Activated naive CD8-positive, alpha-beta T cell treated with anti-CD3 and anti-CD28 coated beads, Interleukin-2, amount 50 U/mL, for 24 hours (primary cell): Measurements from ENCODE around the gene AKNA.
"Not testable (repeated sequence)": the region's sequence is repeated elsewhere in the genome, so short reads cannot be mapped to it uniquely, and the experiment has no call there.

Experiments
- ATAC-seq: fragments of 150-1000 bp; cut with Tn5 transposase; one replicate; pipeline ENCODE4 v1.10.0; 2021
- DNase-seq: peaks from one replicate; pipeline ENCODE4 v3.0.0; 2021
- H3K27ac Mint-ChIP-seq: one replicate; pipeline ENCODE4 v1.8.0; 2021; ENCODE audit warnings: mild to moderate bottlenecking, mixed read lengths
- H3K27me3 Mint-ChIP-seq: one replicate; pipeline ENCODE4 v1.8.0; 2021; ENCODE audit warnings: mixed read lengths
- H3K36me3 Mint-ChIP-seq: one replicate; pipeline ENCODE4 v1.8.0; 2021; ENCODE audit warnings: low read depth, mixed read lengths
- H3K4me1 Mint-ChIP-seq: one replicate; pipeline ENCODE4 v1.8.0; 2021; ENCODE audit warnings: mixed read lengths
- H3K4me3 Mint-ChIP-seq: one replicate; pipeline ENCODE4 v1.8.0; 2021; ENCODE audit warnings: mild to moderate bottlenecking, moderate library complexity, mixed read lengths
- H3K9me3 Mint-ChIP-seq: one replicate; pipeline ENCODE4 v1.8.0; 2021; ENCODE audit warnings: mixed read lengths

The AKNA gene

DNA sequence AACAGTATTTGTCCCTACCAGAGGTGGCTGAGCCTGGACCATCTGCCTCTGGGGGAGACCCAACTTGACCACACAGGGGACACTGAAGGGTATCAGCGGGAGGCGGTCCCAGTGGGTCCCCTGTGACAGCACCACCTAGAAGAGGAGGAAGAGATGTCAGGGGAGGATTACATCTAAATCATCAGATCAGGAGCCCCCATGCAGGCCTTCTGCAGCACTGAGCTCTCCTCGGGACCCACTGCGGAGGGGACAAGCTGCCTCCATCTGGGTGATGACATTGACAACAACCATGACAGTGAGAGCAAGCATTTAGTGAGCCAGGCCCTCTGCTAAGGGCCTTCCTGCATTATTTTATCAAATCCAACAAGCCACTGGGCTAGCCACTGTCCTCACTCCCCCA is 45.8 kb downstream of the AKNA start:
- Mint-ChIP-seq H3K27ac (peak overlapping the region; percentile 10), H3K27me3 (no peaks in the 10 kb centered on the region), H3K36me3 (peaks cover 75% of the 10 kb centered on the region), H3K9me3 (no peaks in the 10 kb centered on the region), H3K4me3 (no peak overlapping the region), H3K4me1 (peaks cover 26% of the 10 kb centered on the region)
- DNase-seq (no peak), ATAC-seq (no peak)

DNA sequence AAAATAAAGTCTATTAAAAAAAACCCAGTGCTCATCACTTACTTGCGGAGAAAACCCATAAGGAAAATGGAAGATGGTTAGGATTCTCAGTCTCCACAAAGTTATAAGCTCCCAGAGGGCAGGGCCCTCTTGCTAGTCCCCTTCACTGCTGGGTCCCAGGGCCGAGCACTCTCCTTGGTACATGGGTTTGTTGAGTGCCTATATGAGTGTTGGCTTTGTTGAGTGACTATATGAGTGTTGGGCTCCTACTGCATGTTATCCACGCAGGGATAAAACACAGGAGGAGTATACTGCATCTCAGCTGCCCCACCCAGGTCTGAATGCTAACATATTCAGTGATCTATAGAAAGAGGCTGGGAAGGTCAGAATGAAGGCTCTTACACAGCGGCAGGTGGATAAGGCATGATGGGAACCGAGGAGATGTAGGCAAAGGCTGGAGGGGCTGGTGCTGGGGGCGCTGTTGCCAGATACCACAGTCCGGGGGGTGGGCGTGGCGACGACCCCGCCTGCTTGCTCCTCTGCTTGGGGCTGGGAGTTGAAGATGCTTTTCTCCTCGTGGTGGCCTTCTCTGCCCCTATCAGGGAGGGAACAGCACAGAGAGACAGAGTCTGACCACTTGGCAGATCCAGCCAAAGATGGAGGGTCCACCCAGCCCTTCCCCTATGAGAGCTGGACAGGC is 46.5 kb downstream of the AKNA start:
- Mint-ChIP-seq H3K4me1 (peaks cover 19% of the 10 kb centered on the region), H3K36me3 (peaks cover 74% of the 10 kb centered on the region), H3K4me3 (no peak overlapping the region), H3K27me3 (no peaks in the 10 kb centered on the region), H3K27ac (peak overlapping the region; percentile 66), H3K9me3 (no peaks in the 10 kb centered on the region)
- ATAC-seq: no peak
- no peak for DNase-seq

DNA sequence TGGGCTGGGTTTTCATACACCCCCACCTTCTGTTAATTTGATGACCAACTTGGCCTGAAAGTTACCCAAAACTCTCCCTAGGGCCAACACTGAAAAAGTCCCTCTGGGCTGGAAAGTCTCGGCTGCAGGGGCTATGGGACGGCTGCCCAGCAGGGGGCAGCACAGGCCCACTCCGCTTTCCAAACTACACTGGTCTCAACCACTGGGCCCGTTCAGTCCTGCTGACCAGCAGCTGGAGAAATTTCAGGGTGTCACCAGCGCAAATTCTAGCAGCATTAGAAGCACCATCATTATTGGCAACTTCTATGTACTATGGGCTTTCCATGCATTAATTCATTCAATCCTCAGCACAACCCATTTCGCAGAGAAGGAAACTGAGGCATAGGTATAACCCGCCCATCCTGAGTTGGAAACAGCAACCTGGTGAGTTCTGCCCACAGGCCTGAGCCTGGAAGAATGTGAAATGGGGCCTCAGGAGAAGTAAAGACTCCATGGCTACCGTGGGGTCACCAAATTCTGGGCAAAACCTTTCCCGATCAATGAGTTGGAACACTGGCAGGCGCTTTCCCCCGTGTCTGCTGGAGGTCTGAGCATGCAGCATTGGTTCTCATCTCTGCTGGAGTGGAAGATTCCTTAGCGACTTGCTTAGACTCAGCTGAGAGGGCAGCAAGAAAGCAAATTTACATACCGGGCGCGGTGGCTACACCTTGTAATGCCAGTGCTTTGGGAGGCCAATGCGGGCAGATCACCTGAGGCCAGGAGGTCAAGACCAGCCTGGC is 48.5 kb downstream of the AKNA start:
- no peak overlapping the region for H3K4me3 Mint-ChIP-seq
- peak; percentile 63 for ATAC-seq
- H3K9me3 Mint-ChIP-seq: peaks cover 4% of the 10 kb centered on the region
- H3K4me1 Mint-ChIP-seq: peaks cover 15% of the 10 kb centered on the region
- peak; percentile 75 for DNase-seq
- H3K27ac Mint-ChIP-seq: peak overlapping the region; percentile 31
- no peaks in the 10 kb centered on the region for H3K27me3 Mint-ChIP-seq
- H3K36me3 Mint-ChIP-seq: peaks cover 75% of the 10 kb centered on the region

DNA sequence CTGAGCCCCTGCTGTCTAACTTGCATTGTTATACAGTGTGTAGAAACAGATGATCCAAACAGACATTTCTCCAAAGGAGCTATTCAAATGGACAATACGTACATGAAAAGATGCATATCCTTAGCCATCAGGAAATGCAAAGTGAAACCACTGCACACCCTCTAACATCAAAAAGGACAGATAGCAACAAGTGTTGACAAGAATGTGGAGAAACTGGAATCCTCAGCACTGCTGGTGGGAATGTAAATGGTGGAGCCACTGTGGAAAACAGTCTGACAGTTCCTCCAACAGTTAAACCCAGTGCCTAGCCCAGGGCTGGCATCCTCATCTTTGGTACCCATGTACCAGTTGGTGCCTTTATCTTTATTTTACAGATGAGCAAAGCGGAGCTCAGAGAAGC is 49.6 kb downstream of the AKNA start:
- Mint-ChIP-seq H3K27ac (peak overlapping the region; percentile 40), H3K27me3 (no peaks in the 10 kb centered on the region), H3K36me3 (peaks cover 65% of the 10 kb centered on the region), H3K4me1 (peaks cover 15% of the 10 kb centered on the region), H3K4me3 (no peak overlapping the region), H3K9me3 (peaks cover 4% of the 10 kb centered on the region)
- ATAC-seq: no peak
- no peak for DNase-seq

DNA sequence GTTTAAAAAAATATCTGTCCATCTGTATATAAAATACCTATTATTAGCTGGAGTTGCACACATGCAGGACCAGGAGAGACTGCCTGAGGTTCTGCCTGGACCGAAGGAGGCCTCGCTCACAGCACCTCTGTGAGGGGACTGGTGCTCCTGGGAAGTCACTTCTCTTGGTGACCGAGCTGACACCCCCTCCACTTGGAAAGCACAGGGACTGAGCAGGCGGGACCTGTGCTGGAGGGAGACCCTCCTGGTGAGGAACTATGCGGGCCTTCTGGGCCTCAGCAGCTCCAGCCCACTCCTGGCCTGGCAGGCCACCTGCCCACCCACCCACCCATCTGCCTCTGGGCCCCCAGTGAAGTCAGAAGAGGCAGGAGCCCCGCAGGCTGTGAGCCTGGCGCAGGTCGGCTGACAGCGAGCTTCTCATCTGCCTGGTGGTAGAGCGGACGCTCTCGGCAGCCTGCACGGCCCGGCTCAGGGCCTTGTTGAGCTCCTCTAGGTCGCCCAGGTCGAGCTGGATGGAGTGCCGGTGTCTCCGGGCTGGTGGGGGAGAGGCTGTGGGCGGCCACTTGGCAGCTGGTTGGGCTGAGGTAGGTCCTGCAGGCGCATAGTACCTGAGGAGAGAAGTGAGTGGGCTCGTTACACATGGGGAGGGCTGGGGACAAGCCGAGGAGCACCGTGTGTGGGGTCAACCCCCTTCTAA is 50.9 kb downstream of the AKNA start:
- H3K36me3 Mint-ChIP-seq: peaks cover 57% of the 10 kb centered on the region
- ATAC-seq: no peak

DNA sequence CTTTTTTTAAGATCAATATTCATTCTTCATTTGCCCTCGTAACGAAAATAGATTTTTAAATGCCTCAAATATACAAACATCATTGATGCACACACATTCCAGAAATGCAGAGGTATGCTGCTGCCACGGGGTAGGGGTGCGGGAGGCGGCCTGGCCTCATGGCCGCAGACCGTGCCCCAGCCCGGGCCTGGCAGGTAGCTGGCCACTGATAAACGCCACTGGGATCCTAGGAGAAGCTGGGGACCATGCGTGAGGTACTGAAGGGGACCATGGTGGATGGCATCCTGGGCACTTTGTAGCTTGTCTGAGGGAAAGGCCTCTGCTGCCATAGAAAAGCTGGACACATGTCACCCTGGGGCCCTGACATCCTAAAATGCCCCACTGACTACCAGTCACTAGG is 51.6 kb downstream of the AKNA start:
- no peak overlapping the region for H3K27ac Mint-ChIP-seq
- H3K4me1 Mint-ChIP-seq: peaks cover 18% of the 10 kb centered on the region
- no peaks in the 10 kb centered on the region for H3K27me3 Mint-ChIP-seq
- peaks cover 4% of the 10 kb centered on the region for H3K9me3 Mint-ChIP-seq
- no peak for ATAC-seq
- no peak for DNase-seq
- H3K4me3 Mint-ChIP-seq: no peak overlapping the region
- H3K36me3 Mint-ChIP-seq: peaks cover 50% of the 10 kb centered on the region

More for the DNA sequence above, 50.9 kb downstream of the AKNA start:
- Mint-ChIP-seq H3K9me3 (peaks cover 4% of the 10 kb centered on the region), H3K27ac (no peak overlapping the region), H3K4me3 (no peak overlapping the region), H3K4me1 (peaks cover 15% of the 10 kb centered on the region), H3K27me3 (no peaks in the 10 kb centered on the region)
- no peak for DNase-seq

DNA sequence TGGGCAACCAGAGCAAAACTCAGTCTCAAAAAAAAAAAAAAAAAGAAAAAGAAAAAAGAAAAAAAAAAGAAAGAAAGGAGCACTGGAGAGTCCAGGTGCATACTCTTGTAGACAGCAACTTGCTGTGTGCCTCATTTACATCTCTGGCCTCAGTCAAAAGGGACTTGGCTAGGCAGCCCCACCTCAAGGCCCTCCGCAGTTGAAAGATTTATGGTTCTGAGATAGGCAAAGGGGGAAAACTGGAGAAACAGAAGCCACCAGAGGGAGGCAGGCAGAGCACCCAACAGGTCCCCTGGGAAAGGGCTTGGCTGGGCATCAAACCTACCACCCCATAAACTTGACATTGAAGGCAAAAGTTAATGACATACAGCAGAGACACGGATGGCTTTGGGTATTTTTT is 52.0 kb downstream of the AKNA start:
- DNase-seq (no peak), ATAC-seq (no peak)
- no peak overlapping the region for H3K27ac Mint-ChIP-seq
- peaks cover 4% of the 10 kb centered on the region for H3K9me3 Mint-ChIP-seq
- no peaks in the 10 kb centered on the region for H3K27me3 Mint-ChIP-seq
- peaks cover 22% of the 10 kb centered on the region for H3K4me1 Mint-ChIP-seq
- peaks cover 46% of the 10 kb centered on the region for H3K36me3 Mint-ChIP-seq
- H3K4me3 Mint-ChIP-seq: no peak overlapping the region

DNA sequence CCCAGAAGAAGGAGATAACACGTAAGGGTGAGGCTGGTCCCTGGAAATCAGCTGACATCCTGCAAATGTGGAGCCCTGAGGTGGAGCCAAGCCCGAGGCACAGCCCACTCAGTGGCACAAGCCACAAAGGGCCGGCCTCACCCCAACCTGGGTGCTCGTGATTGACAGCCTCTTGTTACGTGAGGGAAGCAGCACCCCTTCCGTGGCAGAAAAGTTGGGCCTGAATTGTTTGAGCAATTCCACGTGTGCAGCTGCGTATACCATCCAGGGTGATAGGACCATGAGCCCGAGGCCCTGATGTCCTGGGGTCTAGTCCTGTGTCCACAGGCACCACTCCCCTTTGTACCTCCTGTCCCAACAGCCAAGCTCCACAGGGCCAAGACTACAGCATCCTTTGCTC is 53.3 kb downstream of the AKNA start:
- no peaks in the 10 kb centered on the region for H3K27me3 Mint-ChIP-seq
- H3K27ac Mint-ChIP-seq: no peak overlapping the region
- H3K9me3 Mint-ChIP-seq: peaks cover 4% of the 10 kb centered on the region
- peaks cover 16% of the 10 kb centered on the region for H3K4me1 Mint-ChIP-seq
- DNase-seq (no peak), ATAC-seq (no peak)
- H3K36me3 Mint-ChIP-seq: peaks cover 38% of the 10 kb centered on the region
- H3K4me3 Mint-ChIP-seq: no peak overlapping the region

DNA sequence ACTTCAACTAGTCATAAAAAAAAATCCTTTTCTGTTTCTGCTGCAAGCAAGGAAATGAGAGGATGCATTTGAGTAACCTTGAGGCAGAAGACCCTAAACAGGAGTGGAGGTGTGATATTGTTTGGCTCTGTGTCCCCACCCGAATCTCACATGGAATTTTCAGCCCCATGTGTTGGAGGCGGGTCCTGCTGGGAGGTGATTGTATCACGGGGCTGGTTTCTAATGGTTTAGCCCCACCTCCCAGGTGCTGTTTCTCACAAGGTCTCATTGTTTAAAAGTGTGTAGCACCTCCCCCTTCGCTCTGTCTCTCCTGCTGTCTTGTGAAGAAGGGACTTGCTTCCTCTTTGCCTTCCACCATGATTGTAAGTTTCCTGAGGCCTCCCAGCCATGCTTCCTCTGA is 54.1 kb downstream of the AKNA start:
- not testable (repeated sequence) for H3K27me3 Mint-ChIP-seq, DNase-seq, H3K27ac Mint-ChIP-seq, H3K9me3 Mint-ChIP-seq, H3K4me3 Mint-ChIP-seq, H3K4me1 Mint-ChIP-seq, ATAC-seq
- H3K36me3 Mint-ChIP-seq: peaks cover 33% of the 10 kb centered on the region

DNA sequence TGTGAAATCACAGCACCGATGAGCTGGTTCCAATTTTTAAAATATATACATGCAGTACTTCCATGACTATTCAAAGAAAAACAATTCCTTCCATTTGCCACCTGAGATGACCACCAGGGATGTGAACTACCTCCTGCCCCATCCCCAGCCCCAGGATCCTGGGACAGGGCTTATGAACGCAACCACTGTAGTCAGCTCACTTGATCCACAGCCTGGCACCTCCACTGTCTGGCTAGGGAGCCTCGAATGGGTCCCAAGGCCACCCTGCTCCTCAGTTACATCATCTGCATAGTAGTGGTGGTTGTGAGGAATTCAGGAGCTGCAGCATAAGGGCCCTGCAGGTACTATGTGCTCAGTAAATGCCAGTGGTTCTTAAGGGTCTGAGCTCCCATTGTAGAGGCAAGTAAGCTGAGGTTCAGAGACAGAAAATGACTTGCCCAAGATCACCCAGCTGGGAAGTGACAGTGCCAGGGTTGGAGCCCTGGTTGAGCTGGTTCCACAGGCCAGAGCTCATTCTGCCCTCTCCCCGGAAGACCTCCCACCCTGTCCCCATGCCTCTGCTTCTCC is 55.2 kb downstream of the AKNA start:
- not testable (repeated sequence) for H3K9me3 Mint-ChIP-seq, H3K4me3 Mint-ChIP-seq, H3K27me3 Mint-ChIP-seq, DNase-seq, H3K4me1 Mint-ChIP-seq, ATAC-seq
- Mint-ChIP-seq H3K27ac (peak overlapping the region; percentile 7), H3K36me3 (peaks cover 26% of the 10 kb centered on the region)

DNA sequence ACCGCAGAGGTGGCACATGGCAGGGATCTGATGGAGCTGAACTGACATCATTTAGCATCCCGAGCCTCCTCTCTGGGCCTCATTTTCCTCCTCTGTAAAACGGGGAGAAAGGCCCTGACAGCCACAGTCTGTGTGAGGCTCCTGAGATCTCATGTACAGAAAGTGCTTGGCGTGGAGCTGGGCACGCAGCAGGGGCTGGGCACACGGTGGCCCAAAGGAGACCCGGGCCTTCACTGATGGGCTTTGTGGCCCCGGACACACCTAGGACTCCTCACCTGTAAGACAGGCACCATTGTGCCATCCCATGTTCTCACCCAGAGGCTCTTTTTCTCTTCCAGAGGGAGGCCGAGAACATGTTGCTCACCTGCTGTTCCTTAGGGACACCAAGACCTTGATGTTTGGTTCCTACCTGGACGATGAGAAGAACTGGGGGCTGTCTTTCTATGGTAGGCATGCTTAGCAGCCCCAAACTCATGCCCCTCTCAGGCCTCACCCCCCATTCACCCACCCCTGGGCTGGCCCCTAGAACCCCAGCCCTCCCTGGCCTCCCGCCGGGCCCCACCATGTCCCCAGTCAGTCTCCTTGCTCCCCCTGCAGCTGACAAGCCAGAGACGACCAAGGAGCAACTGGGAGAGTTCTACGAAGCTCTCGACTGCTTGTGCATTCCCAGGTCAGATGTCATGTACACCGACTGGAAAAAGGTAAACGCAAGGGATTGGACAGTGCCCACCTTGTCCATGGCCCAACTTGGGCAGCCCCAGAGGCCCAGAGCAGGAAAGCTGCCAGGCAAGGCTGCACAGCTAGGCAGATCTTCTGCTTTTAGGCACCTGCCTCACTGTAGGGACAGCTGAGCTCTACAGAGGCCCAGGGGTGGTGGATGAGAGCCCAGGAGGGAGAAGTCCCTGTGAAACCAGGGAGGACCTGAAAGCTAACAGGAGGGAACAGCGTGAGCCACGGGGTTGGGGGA is 56.3 kb downstream of the AKNA start:
- peaks cover 18% of the 10 kb centered on the region for H3K36me3 Mint-ChIP-seq
- not testable (repeated sequence) for H3K27me3 Mint-ChIP-seq, H3K27ac Mint-ChIP-seq, H3K4me1 Mint-ChIP-seq, H3K9me3 Mint-ChIP-seq, H3K4me3 Mint-ChIP-seq, DNase-seq
- peak; percentile 9 for ATAC-seq

DNA sequence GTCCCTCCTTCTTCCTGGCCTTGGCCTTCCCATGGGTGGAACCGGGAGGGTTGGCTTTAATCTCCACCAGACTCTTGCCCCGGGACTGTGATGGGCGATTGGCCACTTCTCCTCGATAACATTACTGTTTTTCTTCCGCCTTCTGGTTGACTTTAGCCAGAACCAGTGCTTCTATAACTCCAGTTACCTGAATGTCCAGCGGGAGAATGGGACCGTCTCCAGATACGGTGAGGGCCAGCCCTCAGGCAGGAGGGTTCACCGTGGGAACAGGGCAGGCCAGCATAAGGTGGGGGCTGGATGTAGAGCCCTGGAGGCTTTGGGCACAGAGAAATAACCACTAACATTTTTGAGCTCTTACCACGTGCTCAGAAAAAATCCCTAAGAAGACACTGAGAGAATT is 57.1 kb downstream of the AKNA start:
- H3K27ac Mint-ChIP-seq: no peak overlapping the region
- H3K36me3 Mint-ChIP-seq: peaks cover 9% of the 10 kb centered on the region
- H3K27me3 Mint-ChIP-seq: no peaks in the 10 kb centered on the region
- H3K9me3 Mint-ChIP-seq: peaks cover 4% of the 10 kb centered on the region
- DNase-seq (no peak), ATAC-seq (no peak)
- no peak overlapping the region for H3K4me3 Mint-ChIP-seq
- peaks cover 8% of the 10 kb centered on the region for H3K4me1 Mint-ChIP-seq

DNA sequence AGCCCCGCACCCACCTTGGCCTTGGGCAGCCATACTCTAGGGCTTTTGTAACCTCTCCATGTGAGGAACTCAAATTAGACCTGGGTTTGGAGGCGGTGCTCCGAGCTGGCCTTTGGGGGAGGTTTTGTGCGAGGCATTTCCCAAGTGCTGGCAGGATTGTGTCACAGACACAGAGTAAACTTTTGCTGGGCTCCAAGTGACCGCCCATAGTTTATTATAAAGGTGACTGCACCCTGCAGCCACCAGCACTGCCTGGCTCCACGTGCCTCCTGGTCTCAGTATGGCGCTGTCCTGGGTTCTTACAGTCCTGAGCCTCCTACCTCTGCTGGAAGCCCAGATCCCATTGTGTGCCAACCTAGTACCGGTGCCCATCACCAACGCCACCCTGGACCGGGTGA is 58.2 kb downstream of the AKNA start, which contains the start of gene ORM2:
ORM2 (plus strand) TSS at position 245 of the 398 bp plus-strand sequence; CDS start at position 281, 36 bp downstream.
- not testable (repeated sequence) for H3K4me3 Mint-ChIP-seq, H3K4me1 Mint-ChIP-seq, H3K27ac Mint-ChIP-seq, H3K27me3 Mint-ChIP-seq, ATAC-seq, DNase-seq, H3K36me3 Mint-ChIP-seq, H3K9me3 Mint-ChIP-seq
